Hematopoietic multipotent progenitor cell treated with erythropoietin and hydrocortisone succinate and interleukin-3 and kit ligand, for 4 days (in vitro differentiated cells): ENCODE measurements around the gene MXRA5.
"Not testable (repeated sequence)": the region's sequence is repeated elsewhere in the genome, so short reads cannot be mapped to it uniquely, and the experiment has no call there.

ENCODE experiments used
- DNase-seq: peaks from one replicate; pipeline ENCODE4 v3.0.0-alpha.2; 2015

The MXRA5 gene, protein sequence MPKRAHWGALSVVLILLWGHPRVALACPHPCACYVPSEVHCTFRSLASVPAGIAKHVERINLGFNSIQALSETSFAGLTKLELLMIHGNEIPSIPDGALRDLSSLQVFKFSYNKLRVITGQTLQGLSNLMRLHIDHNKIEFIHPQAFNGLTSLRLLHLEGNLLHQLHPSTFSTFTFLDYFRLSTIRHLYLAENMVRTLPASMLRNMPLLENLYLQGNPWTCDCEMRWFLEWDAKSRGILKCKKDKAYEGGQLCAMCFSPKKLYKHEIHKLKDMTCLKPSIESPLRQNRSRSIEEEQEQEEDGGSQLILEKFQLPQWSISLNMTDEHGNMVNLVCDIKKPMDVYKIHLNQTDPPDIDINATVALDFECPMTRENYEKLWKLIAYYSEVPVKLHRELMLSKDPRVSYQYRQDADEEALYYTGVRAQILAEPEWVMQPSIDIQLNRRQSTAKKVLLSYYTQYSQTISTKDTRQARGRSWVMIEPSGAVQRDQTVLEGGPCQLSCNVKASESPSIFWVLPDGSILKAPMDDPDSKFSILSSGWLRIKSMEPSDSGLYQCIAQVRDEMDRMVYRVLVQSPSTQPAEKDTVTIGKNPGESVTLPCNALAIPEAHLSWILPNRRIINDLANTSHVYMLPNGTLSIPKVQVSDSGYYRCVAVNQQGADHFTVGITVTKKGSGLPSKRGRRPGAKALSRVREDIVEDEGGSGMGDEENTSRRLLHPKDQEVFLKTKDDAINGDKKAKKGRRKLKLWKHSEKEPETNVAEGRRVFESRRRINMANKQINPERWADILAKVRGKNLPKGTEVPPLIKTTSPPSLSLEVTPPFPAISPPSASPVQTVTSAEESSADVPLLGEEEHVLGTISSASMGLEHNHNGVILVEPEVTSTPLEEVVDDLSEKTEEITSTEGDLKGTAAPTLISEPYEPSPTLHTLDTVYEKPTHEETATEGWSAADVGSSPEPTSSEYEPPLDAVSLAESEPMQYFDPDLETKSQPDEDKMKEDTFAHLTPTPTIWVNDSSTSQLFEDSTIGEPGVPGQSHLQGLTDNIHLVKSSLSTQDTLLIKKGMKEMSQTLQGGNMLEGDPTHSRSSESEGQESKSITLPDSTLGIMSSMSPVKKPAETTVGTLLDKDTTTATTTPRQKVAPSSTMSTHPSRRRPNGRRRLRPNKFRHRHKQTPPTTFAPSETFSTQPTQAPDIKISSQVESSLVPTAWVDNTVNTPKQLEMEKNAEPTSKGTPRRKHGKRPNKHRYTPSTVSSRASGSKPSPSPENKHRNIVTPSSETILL (N-terminal part only)

GRCh38 chrX:3346501-3347259 is at the start of gene MXRA5:
TSS of gene MXRA5 (minus strand) at chrX:3346652. CDS start at chrX:3343833, 2,819 bp downstream.
- no peak for DNase-seq

GRCh38 chrX:3393581-3394111 is 47.2 kb upstream of the MXRA5 start:
- DNase-seq, result no peak

DNA sequence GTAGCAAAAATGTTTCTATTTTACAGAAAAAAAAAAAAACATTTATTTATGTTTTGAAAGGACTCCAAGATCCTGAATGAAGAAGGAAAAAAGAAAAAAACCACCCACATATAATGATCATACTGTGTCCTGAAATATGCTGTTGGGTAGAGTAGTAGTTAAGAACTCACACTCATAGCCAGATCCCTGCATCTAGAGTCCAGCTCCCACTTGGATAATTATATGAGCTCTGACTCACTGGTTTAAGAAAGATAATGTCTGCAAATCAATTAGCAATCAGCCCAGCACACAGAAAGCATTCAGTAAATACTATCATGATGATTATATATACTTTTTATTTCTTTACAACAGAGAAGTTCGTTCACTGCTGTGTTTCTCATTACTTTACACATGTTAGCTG is 46.7 kb upstream of the MXRA5 start:
- DNase-seq, result no peak

GRCh38 chrX:3388457-3388856 is 42.0 kb upstream of the MXRA5 start:
- no peak for DNase-seq

DNA sequence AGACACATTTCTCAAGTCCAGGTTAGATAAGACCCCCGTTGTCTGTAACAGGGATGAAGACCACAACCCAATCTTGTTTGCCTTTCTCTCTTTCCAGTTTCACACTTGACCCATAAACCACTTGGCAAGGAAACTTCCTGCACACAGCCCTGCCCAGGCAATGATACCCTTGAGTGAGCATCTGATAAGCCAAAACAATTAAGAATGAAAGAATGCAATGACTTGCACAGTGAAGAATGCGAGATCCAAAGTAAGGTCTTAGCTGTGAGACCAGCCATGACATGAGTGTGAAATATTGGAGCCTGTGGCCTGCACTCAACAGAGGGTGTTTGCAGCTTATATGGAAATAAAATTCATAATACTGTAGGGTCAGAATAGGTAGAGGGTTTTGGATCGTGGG is 37.9 kb upstream of the MXRA5 start:
- DNase-seq, result no peak

DNA sequence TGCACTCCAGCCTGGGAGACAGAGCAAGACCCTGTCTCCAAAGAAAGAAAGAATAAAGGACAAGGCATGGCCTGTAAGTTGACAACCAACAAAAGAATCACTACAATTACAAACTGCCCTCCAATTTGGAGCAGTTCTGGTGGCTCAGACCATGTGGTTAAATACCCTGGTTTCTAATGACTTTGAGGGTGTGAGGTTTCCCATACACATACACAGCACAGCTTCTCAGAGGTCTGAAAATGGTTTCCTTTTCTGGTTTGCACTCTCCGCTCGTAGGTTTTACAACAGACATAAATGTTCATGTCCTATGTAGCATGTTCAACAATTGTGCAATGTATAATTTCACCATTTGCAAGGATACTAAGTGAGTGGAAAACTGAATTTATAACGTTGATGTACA is 34.2 kb upstream of the MXRA5 start:
- no peak for DNase-seq

- DNase-seq, result no peak
These were observed 32.7 kb upstream of the MXRA5 start for GRCh38 chrX:3379111-3379510.

DNA sequence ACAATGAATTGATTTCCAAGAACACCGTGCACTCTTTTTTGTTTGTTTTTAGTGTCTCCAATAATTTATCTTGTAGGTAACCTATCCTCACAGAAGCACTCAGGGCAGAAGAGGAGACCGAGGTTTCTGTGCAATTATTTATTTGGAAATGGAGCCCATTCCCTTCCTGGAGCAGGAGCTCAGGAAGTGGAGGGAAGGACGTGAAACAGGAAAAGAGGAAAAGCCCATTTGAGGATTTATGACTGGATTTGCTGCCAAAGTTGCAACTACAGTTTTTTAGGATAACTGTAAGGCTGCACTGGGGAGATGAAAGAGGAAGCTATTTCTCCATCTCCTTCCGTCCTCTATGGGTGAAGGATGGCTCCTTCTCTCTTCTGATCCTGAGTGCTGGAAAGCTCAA is 31.7 kb upstream of the MXRA5 start:
- DNase-seq, result no peak

- DNase-seq, result no peak
These were observed 31.1 kb upstream of the MXRA5 start for GRCh38 chrX:3377560-3377959.

- not testable (repeated sequence) for DNase-seq
These were observed 29.5 kb upstream of the MXRA5 start for GRCh38 chrX:3375878-3376508.

DNA sequence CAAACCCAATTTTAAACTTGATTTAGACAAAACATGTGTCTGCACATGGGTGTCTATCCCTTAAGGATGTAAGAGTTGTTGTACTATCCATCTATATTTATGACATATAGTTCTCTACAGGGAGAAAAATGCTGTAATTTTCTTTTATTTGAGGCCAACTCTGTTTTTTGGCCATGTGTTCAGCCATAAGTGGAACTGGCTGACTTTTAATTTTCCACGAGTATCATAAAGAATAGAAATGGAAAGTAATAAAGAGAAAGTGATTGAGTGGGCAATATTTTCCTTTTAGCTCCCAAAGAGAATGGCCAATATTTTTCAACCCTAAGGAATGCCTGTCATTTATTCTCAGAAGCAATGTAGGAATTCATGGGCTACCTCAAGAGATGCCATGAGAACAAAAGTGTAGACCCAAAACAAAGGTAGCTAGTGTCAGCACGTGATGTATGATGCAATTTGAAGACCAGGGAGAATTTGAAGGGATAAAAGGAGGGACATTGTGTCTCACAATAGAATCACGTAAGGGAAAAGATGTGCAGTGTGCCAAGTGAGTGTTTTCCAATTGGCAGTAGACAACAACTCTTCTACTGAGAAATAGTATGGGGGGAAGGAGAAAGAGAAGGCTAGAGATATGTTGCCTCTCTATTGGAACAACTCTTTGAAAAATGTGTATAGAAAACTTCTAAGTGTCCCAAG is 27.8 kb upstream of the MXRA5 start:
- DNase-seq, result no peak

DNA sequence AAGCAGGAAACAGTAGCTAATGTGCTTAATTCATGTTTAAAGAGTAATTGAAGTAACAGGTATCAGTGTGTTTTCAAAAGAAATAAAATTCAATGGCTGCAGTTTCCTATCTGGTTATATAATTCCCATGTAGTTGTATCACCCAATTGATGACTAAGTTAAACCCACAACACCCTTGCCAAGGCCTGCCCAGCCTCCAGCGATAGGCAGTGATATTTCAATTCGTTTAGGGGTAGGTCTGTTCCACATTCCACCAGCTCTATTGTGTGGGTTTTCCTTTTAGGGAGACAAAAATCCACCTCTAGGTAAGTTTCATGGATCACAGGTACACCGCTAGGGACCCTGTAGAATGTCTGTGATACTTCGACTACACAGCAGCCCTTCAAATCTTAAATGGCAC is 24.7 kb upstream of the MXRA5 start:
- no peak for DNase-seq

DNA sequence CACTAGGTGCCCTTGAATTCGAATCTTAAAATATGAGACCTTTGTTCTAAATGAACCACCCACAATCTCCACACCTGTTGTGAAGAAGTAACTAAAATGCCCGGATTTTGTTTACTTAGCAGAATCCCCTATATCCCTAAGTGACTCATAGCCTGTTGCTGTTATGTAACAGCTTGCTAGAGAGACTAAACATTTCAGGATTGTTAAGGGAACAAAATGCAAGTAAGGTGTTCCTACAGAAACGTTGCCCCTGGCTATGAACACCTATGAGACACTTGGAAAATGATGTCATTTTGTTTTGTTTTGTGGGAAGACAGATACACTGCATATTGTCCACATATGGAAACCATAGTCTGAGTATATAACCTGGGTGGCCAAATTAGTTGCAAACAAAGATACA is 24.2 kb upstream of the MXRA5 start:
- DNase-seq, result no peak

DNA sequence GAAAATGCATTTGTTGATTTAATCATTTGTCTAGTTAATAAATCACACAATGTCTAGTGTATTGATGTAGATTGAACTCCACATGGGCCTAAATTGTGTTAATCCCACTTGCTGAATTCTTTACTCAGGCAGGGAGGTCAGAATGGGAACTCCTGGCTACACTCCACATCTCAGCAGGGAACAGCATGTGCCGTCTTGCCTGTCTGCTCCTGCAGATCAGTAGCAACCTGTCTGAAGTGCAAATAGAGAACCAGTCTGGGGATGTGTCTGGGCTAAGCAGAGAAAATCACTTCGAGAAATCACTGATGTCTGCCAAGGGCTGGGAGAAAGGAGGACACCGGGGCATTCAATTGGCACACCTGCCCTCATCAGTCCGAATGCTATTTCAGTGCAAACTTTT is 16.5 kb upstream of the MXRA5 start:
- no peak for DNase-seq

DNA sequence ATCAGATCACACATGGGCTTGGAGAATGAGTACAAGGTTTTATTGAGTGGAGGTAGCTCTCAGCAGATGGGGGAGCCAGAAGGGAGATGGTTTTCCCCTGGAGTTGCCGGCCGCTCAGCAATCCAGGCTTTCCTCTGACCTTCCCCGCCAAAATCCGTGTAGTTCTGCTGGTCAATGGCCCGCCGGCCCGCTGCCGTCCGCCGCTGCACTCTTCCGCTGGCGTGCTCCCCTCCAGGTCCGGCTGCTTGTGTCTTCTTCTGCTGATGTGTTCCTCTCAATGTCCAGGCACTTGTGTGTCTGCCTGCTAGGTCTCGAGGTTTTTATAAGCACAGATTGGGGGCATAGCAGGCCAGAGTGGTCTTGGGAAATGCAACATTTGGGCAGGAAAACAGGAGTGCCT is 14.4 kb upstream of the MXRA5 start:
- no peak for DNase-seq

DNA sequence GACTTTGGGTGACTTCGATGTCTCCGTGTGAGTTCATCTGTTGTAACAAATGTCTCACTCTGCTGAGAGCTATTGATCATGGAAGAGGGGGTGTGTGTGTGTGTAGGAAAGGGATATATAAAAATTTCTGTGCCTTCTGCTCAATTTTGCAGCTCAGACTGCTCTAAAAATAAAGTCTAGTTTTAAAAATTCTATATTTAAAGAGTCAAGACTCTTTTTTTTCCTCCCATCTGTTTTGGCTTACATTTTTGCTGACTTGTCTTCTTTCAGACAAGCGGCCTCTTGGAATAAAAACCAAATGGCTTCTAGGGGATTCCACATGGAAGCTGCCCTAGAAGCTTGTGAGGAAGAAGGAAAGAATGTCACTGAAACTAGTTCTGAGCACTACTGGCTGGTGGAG is 6.3 kb upstream of the MXRA5 start:
- DNase-seq, result not testable (repeated sequence)

- DNase-seq, result no peak
These were observed 4.8 kb upstream of the MXRA5 start for GRCh38 chrX:3351276-3351675.

DNA sequence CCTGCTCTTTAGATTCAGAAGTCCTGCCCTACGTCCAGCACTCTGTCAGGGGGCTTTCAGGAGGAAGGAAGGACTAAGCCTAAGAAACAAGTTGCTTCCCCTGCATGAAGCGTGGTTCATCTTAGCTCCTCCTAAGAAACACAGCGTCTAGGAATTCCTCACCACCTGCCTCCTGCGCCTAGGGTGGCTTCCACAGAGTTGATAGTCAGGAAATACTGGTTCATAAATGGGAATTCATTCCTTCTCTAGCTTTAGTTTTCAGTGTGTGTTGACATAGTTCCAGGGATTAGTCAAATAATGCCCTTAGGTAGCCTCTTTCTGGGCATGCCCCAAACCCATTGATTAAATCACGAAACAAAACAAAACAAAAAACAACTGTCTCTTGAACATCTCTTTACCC is 1.7 kb upstream of the MXRA5 start:
- no peak for DNase-seq

GRCh38 chrX:3345281-3346191 is 916 bp downstream of the MXRA5 start:
- no peak for DNase-seq

GRCh38 chrX:3343569-3343968 is 2.9 kb downstream of the MXRA5 start:
- not testable (repeated sequence) for DNase-seq
